Peyer's patch (tissue), 4 donors: ENCODE data around the gene C6orf52.
"Not testable (repeated sequence)": the region's sequence is repeated elsewhere in the genome, so short reads cannot be mapped to it uniquely, and the experiment has no call there.

Experiments
- CTCF ChIP-seq, 6 experiments: fragments of 450-650 bp in 4 of 6; fragments of 200-600 bp in 2 of 6; sonication (generic) in 1 of 6; IDR thresholded peaks; one replicate each; pipeline ENCODE4 v1.5.1; 2017 to 2019; ENCODE audit warnings: antibody characterized with exemption in 6 of 6, mild to moderate bottlenecking in 3 of 6, moderate library complexity in 1 of 6
- POLR2A ChIP-seq, 2 donors: fragments of 450-650 bp; IDR thresholded peaks; one replicate each; pipeline ENCODE4 v1.5.1; 2017; ENCODE audit warnings: antibody characterized with exemption in 2 of 2, mild to moderate bottlenecking in 2 of 2, moderate library complexity in 2 of 2

DNA sequence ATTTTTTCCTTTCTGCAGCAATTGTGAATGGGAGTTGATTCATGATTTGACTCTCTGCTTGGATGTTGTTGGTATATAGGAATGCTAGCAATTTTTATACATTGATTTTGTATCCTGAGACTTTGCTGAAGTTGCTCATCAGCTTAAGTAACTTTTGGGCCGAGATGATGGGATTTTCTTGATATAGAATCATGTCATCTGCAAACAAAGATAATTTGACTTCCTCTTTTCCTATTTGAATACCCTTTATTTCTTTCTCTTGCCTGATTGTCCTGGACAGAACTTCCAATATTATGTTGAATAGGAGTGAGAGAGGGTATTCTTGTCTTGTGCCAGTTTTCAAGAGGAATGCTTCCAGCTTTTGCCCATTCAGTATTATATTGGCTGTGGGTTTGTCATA, 28.8 kb downstream of the C6orf52 start:
- not testable (repeated sequence) for TF ChIP-seq CTCF, POLR2A (IDR thresholded peaks at IDR 0.05)
